GM23248 (cell line): ENCODE measurements around the gene RASA3. TPM values are rescaled to one million over a fixed set of nuclear protein-coding genes. Genes with fewer than 3 reads are reported as not detected.
A peak's percentile ranks its signal among the peaks of the same experiment; 100 is the strongest.
"Not testable (repeated sequence)": the region's sequence is repeated elsewhere in the genome, so short reads cannot be mapped to it uniquely, and the experiment has no call there.

Source experiments
- DNase-seq: peaks from one replicate; pipeline ENCODE4 v3.0.0-alpha.2; 2015
- H2AFZ ChIP-seq: fragments of 200-600 bp; sonication (generic); 2 replicates; pipeline ENCODE4 v1.6.1; 2016; ENCODE audit warnings: antibody characterized with exemption
- H3F3A ChIP-seq: fragments of 200-600 bp; sonication (generic); 2 replicates; pipeline ENCODE4 v1.6.1; 2016; ENCODE audit warnings: mild to moderate bottlenecking, antibody characterized with exemption, mixed run types; ENCODE audit not compliant: insufficient read depth
- H3K27ac ChIP-seq: fragments of 200-600 bp; sonication (generic); 2 replicates; pipeline ENCODE4 v1.5.1; 2016; ENCODE audit warnings: mild to moderate bottlenecking
- H3K27me3 ChIP-seq: fragments of 200-600 bp; sonication (generic); replicated peaks from 2 replicates; pipeline ENCODE4 v1.6.1; 2016; ENCODE audit warnings: mild to moderate bottlenecking; ENCODE audit not compliant: insufficient read depth
- H3K36me3 ChIP-seq: fragments of 200-600 bp; sonication (generic); 2 replicates; pipeline ENCODE4 v1.6.1; 2016; ENCODE audit warnings: low read depth, mild to moderate bottlenecking
- H3K4me1 ChIP-seq: fragments of 200-600 bp; sonication (generic); 2 replicates; pipeline ENCODE4 v1.6.1; 2016; ENCODE audit warnings: mild to moderate bottlenecking; ENCODE audit not compliant: insufficient read depth
- H3K4me2 ChIP-seq: fragments of 200-600 bp; sonication (generic); one replicate; pipeline ENCODE4 v1.6.1; 2016; ENCODE audit warnings: mild to moderate bottlenecking; ENCODE audit not compliant: unreplicated experiment
- H3K4me3 ChIP-seq: fragments of 200-600 bp; sonication (generic); 2 replicates; pipeline ENCODE4 v1.5.1; 2016; ENCODE audit warnings: mild to moderate bottlenecking
- H3K79me2 ChIP-seq: fragments of 200-600 bp; sonication (generic); 2 replicates; pipeline ENCODE4 v1.6.1; 2016; ENCODE audit warnings: mild to moderate bottlenecking; ENCODE audit not compliant: insufficient read depth
- H3K9ac ChIP-seq: fragments of 200-600 bp; sonication (generic); 2 replicates; pipeline ENCODE4 v1.6.1; 2016; ENCODE audit warnings: mild to moderate bottlenecking
- H3K9me2 ChIP-seq: fragments of 200-600 bp; sonication (generic); 2 replicates; pipeline ENCODE4 v1.6.1; 2016; ENCODE audit warnings: mixed run types, mild to moderate bottlenecking, moderate library complexity; ENCODE audit not compliant: insufficient read depth
- H3K9me3 ChIP-seq: fragments of 200-600 bp; sonication (generic); one replicate; pipeline ENCODE4 v1.6.1; 2017; ENCODE audit warnings: low read depth
- H4K20me1 ChIP-seq: fragments of 200-600 bp; sonication (generic); 2 replicates; pipeline ENCODE4 v1.6.0; 2016; ENCODE audit not compliant: insufficient read depth
- EZH2 ChIP-seq: fragments of 200-600 bp; sonication (generic); IDR thresholded peaks from 2 replicates; pipeline ENCODE4 v1.6.1; 2018; ENCODE audit warnings: antibody characterized with exemption, mild to moderate bottlenecking; ENCODE audit not compliant: insufficient read depth, poor library complexity, severe bottlenecking
- EZH2phosphoT487 ChIP-seq: fragments of 200-600 bp; sonication (generic); IDR thresholded peaks from 2 replicates; pipeline ENCODE4 v1.6.1; 2018; ENCODE audit warnings: antibody characterized with exemption, moderate library complexity, mild to moderate bottlenecking, low read depth; ENCODE audit not compliant: insufficient read depth
- WGBS, 2 experiments: methylation state at CpG; one replicate each; pipeline ENCODE4 v1.1.6; 2015 to 2017; ENCODE audit warnings: low lambda C conversion rate in 2 of 2, low coverage in 1 of 2; ENCODE audit errors: missing lambda C conversion rate in 2 of 2; 5-methylcytosine and 5-hydroxymethylcytosine counted together
- in situ Hi-C: fragments of 300-500 bp; cut with MboI; formaldehyde crosslinking; loops from 2 replicates; pipeline ENCODE4 v1.15.0; 2020
- polyA plus RNA-seq: library from polyadenylated mRNA; unstranded; fragments of >200 nt; fragmentation: Nextera tagmentation; extraction: Ambion mirVana; gene quantifications from 2 replicates; pipeline ENCODE4 v1.2.1, GENCODE V29; 2016
- total RNA-seq: library from RNA; depleted of rRNA; stranded (reverse); fragments of >200 nt; shearing (Covaris generic); gene quantifications from 2 replicates; pipeline ENCODE4 v1.2.3, GENCODE V29; 2014

Gene RASA3
- total and polyA plus RNA-seq, 2 experiments from 2014 or later = 34.3 to 36.7 TPM

DNA sequence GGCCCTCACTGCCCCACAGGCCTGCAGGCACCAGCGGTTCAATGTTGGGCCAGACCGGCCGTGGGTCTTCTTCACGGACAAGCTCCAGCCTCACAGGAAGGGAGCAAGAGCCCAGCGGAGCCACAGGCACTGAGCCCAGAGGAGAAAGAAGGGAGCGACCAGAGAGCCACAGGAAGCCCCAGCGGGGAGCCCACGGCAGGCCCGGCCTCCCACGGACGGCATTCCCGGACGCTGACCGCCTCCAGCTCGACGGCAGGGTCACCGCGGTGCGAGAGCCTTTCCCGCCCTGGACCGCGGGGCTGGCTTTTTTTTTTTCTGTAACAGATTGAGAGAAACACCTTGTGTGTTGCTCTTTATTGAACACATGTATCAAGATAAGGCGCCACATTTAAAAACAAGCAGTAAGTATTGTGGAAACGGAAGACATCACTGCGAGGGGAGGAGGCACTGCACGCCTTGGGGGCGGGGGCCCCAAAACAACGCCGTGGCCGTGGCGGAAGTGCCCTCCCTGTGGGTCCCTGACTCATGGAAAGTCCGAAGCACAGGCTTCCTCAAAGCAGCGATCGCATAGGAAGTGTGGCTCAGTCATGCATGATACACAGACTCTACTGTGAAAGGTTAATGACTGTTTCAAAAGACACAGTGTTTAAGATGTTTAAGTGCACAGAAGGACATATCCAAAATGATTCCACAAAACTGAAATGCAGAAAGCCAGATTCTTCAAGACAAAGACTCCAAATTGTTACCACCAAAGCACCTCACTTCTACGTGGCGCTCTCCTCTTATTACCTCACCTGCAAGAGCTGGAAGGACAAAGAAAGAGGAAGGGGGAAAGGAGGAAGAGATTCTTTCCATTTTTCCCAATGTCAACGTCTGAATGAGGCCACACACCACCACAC lies 3.5 kb downstream of the RASA3 start:
- Histone ChIP-seq H3K4me1 (peaks cover 27% of the 10 kb centered on the region), H3K4me3 (peak overlapping the region; percentile 93), H3F3A (peaks cover 36% of the 10 kb centered on the region), H3K27me3 (no peaks in the 10 kb centered on the region), H3K9me3 (no peaks in the 10 kb centered on the region), H3K36me3 (no peaks in the 10 kb centered on the region), H2AFZ (no peak overlapping the region), H3K27ac (peak overlapping the region; percentile 96), H3K4me2 (peak overlapping the region; percentile 90), H3K9me2 (no peaks in the 10 kb centered on the region), H4K20me1 (no peaks in the 10 kb centered on the region), H3K79me2 (peaks cover 77% of the 10 kb centered on the region), H3K9ac (peak overlapping the region; percentile 96)
- peak; percentile 98 for DNase-seq
- 43 to 44% methylated on average over 37 of the region's 37 CpGs for WGBS, 2 experiments
- in situ Hi-C loops = no loop called here
- TF ChIP-seq EZH2 (no peak), EZH2phosphoT487 (no peak)

DNA sequence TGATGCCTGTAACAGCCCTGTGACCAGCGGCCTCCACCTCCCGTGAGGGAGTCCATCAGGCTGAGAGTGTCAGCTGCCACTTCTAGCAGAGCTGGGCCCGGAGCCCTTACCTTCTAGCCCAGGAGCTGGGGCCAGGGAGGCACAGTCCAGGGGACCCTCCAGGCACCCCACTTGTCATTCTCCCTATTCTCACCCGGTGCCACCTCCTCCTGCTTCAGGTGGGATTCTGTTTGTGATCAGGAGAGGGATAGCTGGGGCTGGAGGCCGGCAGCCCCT lies 4.1 kb downstream of the RASA3 start:
- Histone ChIP-seq H3K9me2 (no peaks in the 10 kb centered on the region), H4K20me1 (no peaks in the 10 kb centered on the region), H3K79me2 (peaks cover 83% of the 10 kb centered on the region), H3K4me3 (0 out of 2 replicates have a peak overlapping the region, but pooled peaks have one; percentile 28), H3K27me3 (no peaks in the 10 kb centered on the region), H3K4me1 (peaks cover 27% of the 10 kb centered on the region), H3K9me3 (no peaks in the 10 kb centered on the region), H3K27ac (peak overlapping the region; percentile 96), H2AFZ (no peak overlapping the region), H3K9ac (peak overlapping the region; percentile 49; the same call in 1 of the 2 replicates), H3F3A (peaks cover 37% of the 10 kb centered on the region), H3K36me3 (no peaks in the 10 kb centered on the region), H3K4me2 (peak overlapping the region; percentile 90)
- TF ChIP-seq EZH2phosphoT487 (no peak), EZH2 (no peak)
- in situ Hi-C loops = no loop called here
- 86 to 93% methylated on average over 5 of the region's 5 CpGs for WGBS, 2 experiments
- no peak for DNase-seq

DNA sequence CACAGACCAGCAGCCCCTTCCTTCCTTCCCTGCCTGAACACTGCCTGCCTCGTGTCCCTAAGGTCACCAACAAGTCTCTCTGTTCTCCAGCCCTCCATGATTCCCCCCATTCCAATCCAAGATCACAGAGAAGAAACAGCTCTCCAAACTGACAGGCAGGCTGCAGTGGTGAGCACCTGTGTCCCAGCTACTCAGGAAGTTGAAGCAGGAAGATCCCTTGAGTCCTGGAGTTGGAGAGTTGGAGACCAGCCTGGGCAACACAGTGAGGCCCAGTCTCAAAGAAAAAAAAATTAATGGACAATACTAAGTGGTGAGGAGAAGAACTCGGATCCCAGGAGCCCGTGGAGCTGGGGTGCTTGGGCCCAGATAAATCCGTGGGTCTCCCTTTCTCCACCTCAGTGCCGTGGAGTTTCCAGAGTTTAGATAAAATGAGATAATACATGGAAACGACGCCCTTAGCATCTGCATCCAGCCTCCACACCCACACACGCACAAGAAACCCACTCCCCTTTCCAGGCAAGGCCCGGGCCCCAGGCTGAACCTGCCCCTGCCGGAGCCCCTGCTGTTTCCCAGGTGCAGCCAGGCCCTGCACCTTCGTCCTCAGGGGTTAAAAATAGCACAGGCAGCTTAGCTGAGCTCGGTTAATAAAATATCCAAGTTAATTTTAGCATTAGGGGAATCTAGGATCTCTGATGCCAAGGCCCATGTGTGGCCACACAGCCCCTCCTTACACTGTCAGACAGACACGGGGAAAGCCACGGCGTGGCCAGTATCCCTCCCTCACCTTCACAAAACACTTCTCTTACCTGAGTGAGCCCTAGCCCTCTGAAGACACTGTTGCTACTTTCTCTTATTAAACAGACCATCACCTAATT lies 4.7 kb downstream of the RASA3 start:
- in situ Hi-C loops = no loop called here
- peaks cover 88% of the 10 kb centered on the region for H3K79me2 ChIP-seq

DNA sequence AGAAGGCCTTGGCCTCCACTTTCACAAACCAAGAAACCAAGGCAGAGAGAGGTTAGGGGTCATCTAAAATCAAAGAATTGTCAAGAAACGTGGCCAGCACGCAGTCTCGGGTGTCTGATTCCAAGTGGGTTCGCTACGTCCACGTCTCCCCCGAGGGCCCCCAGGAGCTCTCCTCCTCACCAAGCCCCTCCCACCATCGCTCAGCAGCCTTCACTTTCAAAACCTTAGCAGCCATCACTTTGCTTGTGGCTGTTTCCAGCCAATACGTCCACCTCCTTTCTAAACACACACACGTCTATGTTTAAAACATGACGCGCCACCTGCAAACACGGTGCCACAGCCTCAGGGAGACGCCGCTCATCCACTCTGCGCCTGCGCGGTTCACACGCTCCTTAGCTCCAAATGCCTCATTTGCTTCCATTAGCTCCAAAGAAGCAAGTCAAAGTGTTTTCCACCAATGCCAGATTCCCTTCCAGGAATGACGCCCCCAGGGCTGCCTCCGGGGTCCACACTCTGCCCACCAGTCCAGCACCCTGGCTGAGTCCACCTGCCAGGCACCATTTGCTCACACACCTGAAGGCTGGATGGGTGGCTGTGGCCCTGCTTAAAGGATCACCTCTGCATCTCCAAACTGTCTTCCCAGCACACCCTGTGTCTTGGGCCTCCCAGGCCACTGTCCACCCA lies 5.5 kb downstream of the RASA3 start:
- Histone ChIP-seq H3F3A (peaks cover 37% of the 10 kb centered on the region), H3K4me1 (peaks cover 27% of the 10 kb centered on the region), H3K36me3 (no peaks in the 10 kb centered on the region), H3K79me2 (peaks cover 93% of the 10 kb centered on the region), H3K27ac (no peak overlapping the region), H3K9me2 (no peaks in the 10 kb centered on the region), H3K4me2 (no peak overlapping the region), H3K9me3 (no peaks in the 10 kb centered on the region), H3K27me3 (no peaks in the 10 kb centered on the region), H3K9ac (no peak overlapping the region), H2AFZ (no peak overlapping the region), H3K4me3 (no peak overlapping the region), H4K20me1 (no peaks in the 10 kb centered on the region)
- in situ Hi-C loops = no loop called here
- 94 to 95% methylated on average over 21 of the region's 21 CpGs for WGBS, 2 experiments
- no peak for DNase-seq
- no peak for TF ChIP-seq EZH2

More for the DNA sequence above, 4.7 kb downstream of the RASA3 start:
- Histone ChIP-seq H3K4me3 (no peak overlapping the region), H3K9me3 (no peaks in the 10 kb centered on the region), H3K9me2 (no peaks in the 10 kb centered on the region), H2AFZ (no peak overlapping the region), H3K4me1 (peaks cover 27% of the 10 kb centered on the region), H3K9ac (peak overlapping the region; percentile 49; the same call in 1 of the 2 replicates), H3K27me3 (no peaks in the 10 kb centered on the region), H3K36me3 (no peaks in the 10 kb centered on the region), H4K20me1 (no peaks in the 10 kb centered on the region), H3F3A (peaks cover 37% of the 10 kb centered on the region), H3K4me2 (peak overlapping the region; percentile 90), H3K27ac (peak overlapping the region; percentile 96; the same call in 1 of the 2 replicates)
- no peak for DNase-seq
- 71 to 73% methylated on average over 15 of the region's 15 CpGs for WGBS, 2 experiments
- no peak for TF ChIP-seq EZH2phosphoT487
- no peak for TF ChIP-seq EZH2

DNA sequence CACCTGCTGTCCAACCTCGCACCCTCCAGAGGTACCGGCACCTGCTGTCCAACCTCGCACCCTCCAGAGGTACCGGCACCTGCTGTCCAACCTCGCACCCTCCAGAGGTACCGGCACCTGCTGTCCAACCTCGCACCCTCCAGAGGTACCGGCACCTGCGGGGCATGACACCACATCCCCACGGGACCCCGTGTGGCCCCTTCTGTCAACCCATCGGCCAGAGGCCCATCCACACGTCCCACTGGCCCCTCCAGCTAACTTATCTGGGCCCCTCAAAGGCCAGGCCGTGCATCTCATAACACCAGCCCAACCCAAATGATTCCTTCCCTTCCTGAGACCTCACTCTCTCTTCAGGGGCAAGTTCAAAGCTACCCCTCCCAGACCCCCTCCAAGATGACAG lies 6.3 kb downstream of the RASA3 start:
- H3K4me2 ChIP-seq, H3K9me3 ChIP-seq, H3K27me3 ChIP-seq, H3K9me2 ChIP-seq, DNase-seq, H4K20me1 ChIP-seq, H3K9ac ChIP-seq, in situ Hi-C loops, H3K27ac ChIP-seq, H3K4me3 ChIP-seq, H3K36me3 ChIP-seq, H2AFZ ChIP-seq: not testable (repeated sequence)
- Histone ChIP-seq H3K4me1 (peaks cover 28% of the 10 kb centered on the region), H3F3A (peaks cover 37% of the 10 kb centered on the region), H3K79me2 (peaks cover 96% of the 10 kb centered on the region)
- WGBS, 2 experiments = 95 to 97% methylated on average over 7 to 14 of the region's 14 CpGs
